Upper lobe of left lung (tissue), 4 donors: ENCODE data around the gene TMSB10.
"Not testable (repeated sequence)": the region's sequence is repeated elsewhere in the genome, so short reads cannot be mapped to it uniquely, and the experiment has no call there.

ENCODE experiments used
- EP300 ChIP-seq, 4 donors: sonication (generic); formaldehyde crosslinking; IDR thresholded peaks; one replicate each; pipeline ENCODE4 v1.5.1; 2017; ENCODE audit warnings: antibody characterized with exemption in 4 of 4, control low read depth in 2 of 4
- TF ChIP-seq, protein P1 (sequence below), 6 experiments: fragments of 450-650 bp in 4 of 6; fragments of 200-600 bp in 2 of 6; sonication (generic) in 2 of 6; IDR thresholded peaks; one replicate each; pipeline ENCODE4 v1.5.1; 2016 to 2019; ENCODE audit warnings: antibody characterized with exemption in 6 of 6

DNA sequence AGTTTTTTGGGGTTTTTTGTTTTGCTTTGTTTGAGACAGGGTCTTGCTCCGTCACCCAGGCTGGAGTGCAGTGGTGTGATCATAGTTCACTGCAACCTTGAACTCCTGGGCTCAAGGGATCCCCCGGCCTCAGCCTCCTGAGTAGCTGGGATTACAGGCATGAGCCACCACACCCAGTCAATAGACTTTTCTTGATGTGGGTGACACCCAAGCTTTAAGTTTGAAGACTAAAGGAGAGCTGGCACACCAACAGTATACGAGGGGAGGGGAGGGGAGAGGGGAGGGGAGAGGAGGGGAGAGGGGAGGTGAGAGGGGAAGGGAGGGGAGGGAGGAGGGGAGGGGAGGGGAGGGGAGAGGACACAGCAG, 40.4 kb downstream of the TMSB10 start:
- not testable (repeated sequence) for TF ChIP-seq EP300 (IDR thresholded peaks at IDR 0.05)
- TF ChIP-seq, protein P1, sequence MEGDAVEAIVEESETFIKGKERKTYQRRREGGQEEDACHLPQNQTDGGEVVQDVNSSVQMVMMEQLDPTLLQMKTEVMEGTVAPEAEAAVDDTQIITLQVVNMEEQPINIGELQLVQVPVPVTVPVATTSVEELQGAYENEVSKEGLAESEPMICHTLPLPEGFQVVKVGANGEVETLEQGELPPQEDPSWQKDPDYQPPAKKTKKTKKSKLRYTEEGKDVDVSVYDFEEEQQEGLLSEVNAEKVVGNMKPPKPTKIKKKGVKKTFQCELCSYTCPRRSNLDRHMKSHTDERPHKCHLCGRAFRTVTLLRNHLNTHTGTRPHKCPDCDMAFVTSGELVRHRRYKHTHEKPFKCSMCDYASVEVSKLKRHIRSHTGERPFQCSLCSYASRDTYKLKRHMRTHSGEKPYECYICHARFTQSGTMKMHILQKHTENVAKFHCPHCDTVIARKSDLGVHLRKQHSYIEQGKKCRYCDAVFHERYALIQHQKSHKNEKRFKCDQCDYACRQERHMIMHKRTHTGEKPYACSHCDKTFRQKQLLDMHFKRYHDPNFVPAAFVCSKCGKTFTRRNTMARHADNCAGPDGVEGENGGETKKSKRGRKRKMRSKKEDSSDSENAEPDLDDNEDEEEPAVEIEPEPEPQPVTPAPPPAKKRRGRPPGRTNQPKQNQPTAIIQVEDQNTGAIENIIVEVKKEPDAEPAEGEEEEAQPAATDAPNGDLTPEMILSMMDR (IDR thresholded peaks at IDR 0.05) = not testable (repeated sequence)
